HG03565 (cell line): ENCODE results near the gene TBX15.

ENCODE experiments used
- ATAC-seq: cut with Tn5 transposase; IDR thresholded peaks from one replicate; pipeline ENCODE4 v1.9.1; 2021; ENCODE audit warnings: mild to moderate bottlenecking, moderate library complexity; ENCODE audit not compliant: unreplicated experiment

Gene TBX15

DNA sequence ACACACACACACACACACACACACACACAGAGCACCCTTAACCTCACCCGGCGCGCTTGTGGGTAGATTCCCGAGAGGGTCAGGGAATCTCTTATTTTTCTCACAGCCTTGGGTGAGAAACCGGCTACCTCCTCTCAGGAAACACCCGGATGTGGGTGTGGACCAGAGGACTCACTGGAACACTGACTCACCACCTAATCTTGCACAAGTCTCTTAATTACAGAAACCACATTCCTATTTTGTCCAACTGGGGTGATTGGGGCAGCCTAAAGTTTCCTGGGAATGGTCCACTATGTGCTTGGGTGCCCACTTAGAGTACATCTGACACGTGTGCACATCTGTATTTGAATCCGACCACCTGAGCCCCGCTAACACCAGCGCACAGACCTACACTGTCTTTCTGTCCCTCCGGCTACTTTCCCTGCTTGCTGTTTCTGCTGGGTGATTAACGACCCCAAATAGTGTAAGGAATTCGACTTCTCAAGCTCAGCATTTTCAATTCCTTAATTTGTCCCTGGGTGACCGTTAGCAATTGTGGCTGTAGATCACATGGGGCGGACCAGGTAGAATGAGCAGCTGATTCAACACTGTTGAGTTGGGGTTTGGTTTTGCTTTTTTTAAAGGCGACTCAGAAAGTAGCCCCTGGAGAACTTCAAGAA, 14.0 kb upstream of the TBX15 start:
- ATAC-seq = no peak

- no peak for ATAC-seq
Observed at GRCh38 chr1:119001181-119002027, 13.3 kb upstream of the TBX15 start.

DNA sequence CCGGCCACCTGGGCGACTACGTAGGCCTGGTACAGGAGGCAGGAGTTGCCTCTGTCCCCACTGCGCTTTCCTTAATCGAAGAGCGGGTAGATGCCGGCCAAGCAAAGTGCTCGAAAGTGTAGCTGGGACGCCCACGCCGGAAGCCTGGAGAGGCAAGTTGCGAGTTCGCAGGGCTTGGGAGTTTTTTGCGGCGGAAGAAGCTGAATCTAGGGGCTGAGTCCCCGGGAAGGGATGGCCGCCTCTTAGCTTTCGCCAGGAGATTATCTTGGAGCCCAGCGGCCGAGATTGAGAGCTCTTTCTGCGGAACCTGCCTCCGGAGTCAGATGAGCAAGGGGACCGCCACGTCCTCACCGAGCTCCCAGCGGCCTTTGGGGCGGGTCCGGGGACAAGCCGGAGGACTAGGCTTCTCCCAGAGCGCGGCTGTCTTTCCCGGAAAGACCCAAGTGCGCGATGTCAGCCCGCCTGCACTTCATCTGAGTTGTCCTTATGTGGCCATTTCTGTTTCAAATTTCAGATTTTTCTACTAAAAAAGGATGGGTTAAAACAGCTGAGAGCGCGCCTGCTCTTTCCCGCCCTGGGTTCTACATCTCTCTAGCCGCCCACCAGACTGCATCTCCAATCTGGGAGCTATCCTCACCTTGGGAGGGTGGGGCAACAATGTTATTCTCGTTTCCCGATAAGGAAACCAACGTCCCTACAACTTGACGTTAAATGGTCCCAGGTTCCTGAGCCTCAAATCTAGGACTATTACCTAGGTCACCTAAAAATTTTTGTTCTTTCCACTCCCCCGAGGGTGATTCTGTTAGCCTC, 12.4 kb upstream of the TBX15 start:
- ATAC-seq = no peak

- no peak for ATAC-seq
Observed at GRCh38 chr1:118999348-119000071, 11.4 kb upstream of the TBX15 start.

DNA sequence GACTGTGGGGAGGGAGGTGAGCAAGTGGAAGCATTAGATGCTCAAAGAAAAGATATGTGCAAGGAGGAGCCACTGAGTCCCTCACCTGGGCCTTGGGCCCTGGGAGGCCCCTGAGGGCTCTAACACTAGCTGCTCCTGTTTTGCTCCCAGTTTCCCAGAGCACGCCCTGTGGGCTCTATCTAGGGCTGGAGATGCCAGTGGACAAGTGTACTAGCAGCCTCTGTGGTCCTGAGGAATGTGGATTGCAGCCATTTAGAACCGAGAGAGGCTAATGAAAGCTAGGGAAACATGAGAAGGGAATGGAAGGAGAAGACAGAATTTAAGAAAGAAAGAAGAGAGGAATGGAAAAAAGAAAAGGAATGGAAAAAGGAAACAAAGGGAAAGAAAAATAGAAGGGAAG, 10.0 kb upstream of the TBX15 start:
- ATAC-seq = no peak

DNA sequence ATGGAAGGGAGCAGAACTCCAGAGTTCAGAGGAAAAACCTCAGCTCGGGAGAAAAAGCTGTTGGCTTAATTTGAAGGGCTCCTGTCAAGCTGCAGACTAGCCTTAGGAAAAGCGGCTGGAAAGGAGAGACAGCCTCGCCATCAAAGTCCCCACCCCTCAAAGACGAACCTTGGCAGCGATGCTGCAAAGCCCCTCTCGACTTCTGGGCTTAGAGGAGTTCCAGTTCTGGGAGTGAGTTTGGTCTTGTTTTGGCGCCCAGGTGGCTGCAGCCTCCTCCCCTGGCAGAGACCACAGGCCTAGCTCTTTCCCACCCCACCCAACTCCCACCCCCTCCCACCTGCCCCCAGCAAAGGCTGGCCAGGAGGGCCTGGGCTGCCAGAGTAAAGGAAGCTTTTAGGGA, 9.1 kb upstream of the TBX15 start:
- ATAC-seq = no peak

DNA sequence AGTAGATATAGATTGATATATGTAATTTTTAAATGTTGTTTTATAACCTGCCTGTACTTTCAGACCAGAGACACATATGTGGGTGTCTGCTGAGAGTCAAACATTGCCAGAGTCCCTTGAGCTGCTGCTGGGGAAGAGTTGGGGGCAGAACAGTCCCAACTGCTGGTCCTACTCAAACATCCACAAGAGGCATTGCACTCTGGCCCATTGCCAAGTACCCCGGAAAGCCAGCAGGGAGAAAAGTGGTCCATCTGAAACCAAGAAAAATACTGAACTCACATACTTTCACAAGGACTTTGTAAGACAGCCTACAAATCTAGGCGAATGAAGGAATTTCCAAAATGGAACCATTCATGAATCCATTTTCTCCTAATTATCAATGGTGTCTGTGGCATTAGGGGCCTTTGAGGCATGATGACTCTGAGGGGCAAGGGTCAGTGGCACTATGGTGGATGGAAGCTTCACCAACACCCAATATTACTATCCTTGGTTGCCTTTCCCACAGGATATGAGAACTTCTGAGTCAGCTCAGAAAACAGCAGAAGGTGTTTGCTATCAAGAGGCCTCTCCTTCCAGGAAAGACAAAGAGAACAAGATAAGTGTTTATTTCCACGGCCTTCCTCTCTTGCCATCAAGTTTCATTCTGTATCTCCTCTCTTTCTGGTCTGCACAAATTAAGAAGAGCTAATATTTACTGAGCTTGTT, 7.3 kb upstream of the TBX15 start:
- ATAC-seq = no peak

DNA sequence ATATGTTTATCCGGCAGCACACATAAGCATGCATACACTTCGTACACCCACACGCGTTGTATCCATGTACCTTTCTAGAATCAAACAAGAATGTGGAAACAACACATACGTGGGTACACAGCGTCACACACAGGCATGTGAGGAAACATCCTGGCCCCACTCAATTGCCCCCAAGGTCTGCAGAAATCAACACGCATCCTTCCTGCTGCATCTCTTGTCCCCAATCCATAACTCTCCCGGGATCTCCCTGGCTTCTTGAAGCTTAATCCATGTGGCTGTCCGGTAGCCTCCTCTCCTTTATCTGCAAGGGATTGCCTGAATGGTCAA, 5.5 kb upstream of the TBX15 start:
- no peak for ATAC-seq

DNA sequence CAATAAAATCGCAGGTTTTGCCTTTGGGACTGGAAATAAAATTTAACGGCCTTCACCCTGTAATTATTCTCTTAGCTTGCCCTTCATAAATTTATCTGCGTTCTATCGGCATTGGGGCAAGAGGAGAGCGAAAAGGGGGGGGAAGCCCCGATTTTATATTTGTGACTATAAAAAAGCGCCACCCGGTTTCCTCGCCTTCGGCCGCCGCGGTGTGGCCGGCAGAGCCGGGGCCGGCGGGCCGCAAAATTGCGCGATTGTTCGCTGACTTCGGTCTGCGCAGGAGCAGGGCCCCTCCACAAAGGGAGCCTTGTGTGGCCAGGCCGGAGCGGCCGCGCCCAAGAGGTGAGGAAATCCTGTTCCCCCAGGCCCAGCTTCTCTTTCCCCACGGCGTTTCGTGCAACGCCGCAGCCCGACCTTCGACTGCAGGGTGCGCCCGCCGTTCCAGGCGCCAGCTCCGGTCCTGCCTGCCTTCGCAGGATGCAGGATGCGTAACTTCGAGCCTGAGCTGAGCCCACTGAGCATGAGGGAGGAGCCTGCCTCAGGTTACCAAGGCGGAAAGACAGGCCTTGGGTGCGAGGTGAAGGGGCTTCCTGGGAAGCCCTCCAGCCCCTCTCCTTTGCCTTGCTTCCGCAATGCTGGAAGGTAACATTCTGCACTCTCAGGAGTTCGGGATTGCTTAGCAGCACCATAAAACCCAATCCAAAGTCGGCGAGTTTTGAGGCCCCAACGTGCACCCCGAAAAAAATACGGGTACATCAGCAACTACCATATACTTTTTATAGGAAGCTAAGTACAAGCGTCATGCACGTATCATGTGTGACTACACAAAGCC, 4.9 kb upstream of the TBX15 start:
- no peak for ATAC-seq

DNA sequence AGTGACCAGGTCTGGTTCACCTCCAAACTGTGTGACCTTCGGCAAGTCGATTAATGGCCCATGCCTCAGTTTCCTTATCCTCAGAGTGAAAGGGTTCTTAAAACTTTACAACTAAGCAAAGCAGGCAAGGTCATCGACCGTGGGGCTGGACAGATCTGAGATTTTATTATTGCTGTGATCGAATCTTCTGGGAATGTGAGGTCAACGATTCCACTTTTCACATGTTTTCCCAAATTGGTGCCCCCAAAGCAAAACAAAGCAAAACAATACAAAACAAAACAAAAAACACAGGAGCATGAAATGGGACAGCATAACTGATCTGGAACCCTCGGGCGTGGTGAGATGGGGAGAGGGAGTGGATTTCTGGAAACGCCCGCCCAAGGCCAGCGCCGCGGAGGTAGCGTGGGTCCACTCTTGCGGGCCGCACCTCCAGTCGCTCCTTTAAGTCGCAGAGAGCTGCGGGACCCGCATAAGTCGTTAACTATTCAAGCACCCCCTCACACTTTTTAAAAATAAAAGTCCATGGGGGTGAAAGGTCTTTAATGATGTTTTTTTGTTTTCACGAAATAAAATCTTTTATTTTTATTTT, 4.2 kb upstream of the TBX15 start:
- no peak for ATAC-seq

DNA sequence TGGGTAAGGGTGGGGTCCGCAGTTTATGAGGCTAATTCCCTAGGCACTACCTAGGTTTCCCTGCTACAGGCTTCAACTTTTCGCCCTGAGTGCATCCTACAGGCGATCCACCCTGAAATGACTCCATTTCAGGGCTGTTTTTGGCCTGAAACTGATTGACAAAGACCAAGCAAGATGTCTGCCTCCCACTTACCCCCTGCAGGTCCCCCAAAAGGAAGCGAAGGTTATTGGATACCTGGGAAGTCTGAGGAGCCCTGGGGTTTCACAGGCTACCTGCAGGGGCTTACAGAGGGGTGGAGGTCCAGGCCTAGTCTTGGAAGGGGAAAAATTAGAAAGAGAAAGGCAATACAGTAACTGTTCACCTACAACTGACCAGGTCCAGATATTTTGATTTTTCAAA, 3.3 kb upstream of the TBX15 start:
- ATAC-seq = no peak

GRCh38 chr1:118990513-118991152, 2.5 kb upstream of the TBX15 start:
- no peak for ATAC-seq

DNA sequence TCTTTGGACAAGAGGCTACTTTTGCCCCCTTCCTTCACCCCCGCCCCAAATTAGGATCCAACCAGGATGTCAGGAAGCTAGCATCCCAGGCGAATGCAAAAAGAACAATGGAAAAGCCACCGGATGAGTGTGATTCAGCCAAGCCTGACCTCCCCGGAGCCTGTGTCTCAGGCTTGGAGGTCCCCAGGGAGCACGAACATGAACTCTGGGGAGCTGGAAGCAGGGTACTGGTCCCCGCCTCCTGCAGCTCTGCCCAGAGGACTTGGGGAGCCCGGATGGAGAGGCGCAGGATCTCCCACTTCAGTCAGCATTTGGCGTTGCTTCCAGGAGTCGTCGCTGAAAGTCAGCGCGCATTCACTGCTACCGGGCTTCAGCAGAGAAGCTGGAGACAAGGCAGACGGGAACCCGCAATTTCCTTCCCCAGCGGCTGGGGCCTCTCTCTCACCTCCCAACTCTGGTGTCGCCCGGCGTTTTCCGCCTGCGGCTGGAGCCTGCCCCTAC, 1.8 kb upstream of the TBX15 start:
- no peak for ATAC-seq

DNA sequence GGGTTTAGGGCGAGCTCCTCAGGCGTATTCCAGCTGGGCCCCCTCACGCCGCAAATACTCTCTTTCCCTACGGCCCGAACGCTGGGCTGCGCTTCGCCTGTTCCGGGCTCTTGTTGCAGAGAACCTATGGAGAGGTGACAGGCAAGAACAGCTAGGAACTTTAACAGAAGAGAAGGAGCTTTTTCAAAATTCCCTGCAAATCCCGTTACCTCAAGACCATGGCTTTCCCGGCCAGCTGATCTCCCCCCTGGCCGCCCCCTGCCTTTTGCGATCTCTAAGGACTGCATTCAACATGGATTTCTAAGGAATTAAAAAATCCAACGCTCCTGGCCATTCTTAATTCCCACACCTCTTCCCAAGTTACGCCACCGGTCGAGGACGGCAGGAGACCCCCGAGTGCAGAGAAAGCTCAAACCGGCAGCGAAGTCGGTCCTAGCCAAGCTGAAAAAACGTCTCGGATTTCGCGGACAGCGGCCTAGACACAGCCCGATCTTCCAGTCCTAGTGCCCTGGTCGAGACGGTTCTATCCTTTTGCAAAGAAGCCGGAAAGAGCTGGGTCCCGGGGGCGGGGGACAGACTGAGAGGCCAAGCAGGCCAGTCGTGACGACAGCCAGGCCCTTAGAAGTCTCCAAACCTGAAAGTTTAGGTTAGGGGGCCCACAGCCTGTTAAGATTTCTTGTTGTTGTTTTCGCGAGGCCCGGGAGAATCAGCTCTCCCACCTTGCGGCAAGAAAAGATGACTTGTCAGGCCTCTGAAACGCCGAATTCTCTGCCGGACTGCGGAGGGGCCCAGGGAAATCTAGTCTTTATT, 1.1 kb upstream of the TBX15 start:
- ATAC-seq = no peak

- no peak for ATAC-seq
Observed at GRCh38 chr1:118987468-118988185, 516 bp downstream of the TBX15 start.

DNA sequence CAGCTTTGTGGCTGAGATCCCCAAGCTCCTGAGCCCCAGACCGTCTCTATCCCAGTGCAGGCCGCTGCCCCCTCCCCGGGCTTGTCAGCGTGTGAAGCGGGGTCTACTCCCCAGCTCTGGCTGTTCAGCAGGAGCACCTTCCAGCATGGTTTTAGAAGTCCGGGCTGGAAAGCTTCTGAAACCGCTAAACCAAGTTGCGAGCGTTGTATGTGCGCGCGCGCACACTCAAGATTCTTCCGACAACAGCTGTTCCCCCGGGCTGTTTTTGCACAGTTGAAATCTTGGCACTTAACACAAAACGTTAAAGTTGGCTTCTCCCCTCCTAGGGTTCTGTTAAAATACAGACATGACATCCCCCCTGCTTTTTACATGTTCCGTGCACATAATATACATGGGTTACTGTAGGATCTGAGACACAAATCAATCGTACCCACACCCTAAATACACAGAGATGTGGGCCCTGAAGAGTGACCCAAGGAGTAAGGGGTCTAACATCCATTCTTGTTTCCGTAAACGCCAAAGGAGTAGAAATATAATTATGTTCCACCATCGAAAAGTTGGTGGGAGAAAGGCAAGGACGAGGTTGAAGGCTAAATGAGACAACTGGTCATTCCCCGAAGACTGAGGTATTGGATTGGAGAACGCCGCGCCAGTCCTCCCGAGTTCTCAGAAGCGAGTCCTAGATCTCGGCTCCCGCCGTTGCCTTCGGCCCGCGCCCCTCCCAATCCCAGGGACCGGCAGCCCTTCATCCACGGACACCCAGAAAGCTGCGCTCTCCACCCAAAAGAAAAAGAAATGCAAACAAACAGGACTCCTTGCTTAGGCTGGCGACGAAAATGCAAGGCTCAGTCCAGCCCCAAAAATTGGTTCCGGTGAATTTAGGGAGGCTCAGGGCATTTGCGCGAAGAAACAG, 1.3 kb downstream of the TBX15 start:
- ATAC-seq = no peak
